NCI-H82 (cell line): ENCODE data around the gene CCL8.
"Not testable (repeated sequence)": the region's sequence is repeated elsewhere in the genome, so short reads cannot be mapped to it uniquely, and the experiment has no call there.

Source experiments
- DNase-seq: peaks from one replicate; lab custom pipeline; 2025; lab: John Stamatoyannopoulos, UW

The CCL8 gene

DNA sequence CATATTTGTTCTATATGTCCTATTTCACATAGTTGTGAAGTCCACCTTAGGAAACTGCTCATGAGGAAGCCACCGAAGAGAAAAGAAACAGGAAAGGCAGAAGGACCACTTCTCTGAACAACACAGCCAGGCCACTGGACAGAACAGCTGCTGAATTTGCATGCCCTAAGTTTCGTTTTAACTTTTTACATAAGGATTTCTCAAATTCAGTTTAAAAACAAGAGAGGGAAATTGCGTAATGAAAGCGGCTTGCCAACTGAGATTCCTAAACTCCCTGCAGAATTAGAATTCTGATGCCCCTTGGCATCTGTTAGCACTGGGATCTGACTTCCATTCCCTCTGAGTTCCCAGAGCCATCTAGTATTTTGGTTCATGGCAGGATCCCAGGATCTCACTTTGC is 5.0 kb upstream of the CCL8 start:
- no peak for DNase-seq

DNA sequence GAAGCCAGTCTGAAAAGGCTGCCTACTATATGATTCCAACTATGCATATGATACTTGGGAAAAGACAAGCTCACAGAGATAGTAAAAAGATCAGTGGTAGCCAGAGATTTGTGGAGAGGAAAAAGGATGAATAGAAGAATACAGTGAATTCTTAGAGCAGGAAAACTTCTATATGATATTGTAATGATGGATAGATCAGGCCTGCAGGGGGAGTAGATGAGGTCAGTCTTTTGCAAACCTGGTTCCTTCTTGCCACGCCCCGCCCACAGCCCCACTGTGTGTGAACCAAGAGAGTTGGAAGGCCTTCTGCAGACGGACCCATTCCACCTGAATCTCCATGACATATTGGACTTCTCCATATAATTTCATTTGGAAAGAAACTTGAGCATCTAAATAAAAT is 761 bp upstream of the CCL8 start:
- peak; percentile 49 for DNase-seq

DNA sequence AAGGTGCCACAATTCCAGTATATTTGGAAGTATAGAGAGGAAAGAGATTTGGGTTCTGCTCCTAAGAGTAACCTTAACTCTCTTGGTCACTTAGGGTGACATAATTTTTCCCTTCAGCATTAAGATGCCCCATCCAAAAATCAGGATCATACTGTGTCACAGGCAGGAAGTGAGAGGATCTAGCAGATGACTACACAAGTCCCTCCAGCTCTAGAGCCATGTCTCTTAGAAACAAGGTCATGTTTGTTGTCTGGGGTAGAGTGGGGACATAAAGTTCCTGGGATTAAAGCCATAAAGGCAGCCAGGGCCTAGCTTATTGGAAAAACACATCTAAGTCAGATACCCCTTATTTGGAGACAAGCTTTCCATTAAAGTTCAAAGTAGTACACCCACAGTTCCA is 2.7 kb downstream of the CCL8 start:
- no peak for DNase-seq

DNA sequence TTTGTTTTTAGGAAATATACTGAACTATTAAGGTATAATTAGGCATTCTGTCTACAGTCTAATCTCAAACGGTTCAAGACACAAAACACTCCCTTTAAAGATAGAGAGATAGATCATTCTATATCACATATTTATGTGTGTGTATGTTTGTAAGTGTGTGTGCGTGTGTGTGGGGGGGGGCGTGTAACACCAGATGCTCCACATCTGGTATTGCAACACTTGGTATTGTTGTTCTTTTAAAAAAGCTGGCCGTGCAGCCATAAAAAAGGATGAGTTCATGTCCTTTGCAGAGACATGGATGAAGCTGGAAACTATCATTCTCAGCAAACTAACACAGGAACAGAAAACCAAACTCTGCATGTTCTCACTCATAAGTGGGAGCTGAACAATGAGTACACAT is 8.3 kb downstream of the CCL8 start:
- not testable (repeated sequence) for DNase-seq

GRCh38 chr17:34337701-34338100 is 18.5 kb downstream of the CCL8 start:
- DNase-seq: no peak

DNA sequence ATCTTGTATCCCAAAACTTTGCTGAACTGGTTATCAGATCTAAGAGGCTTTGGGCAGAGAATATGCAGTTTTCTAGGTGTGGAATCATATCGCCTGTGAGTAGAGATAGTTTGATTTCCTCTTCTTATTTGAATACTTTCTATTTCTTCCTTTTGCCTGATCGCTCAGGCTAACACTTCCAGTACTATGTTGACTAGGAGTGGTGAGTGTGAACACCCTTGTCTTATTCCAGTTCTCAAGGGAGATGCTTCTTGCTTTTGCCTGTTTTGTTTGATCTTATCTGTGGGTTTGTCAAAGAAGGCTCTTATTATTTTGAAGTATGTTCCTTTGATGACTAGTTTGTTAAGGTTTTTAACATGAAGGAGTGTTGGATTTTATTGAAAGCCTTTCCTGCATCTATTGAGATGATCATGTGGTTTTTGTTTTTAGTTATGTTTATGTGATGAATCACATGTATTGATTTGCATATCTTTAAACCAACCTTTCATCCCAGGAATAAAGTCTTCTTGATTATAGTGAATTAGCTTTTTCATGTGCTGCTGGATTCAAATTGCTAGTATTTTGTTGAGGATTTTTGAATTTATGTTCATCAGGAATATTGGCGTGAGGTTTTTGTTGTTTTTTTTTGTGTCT is 20.0 kb downstream of the CCL8 start:
- DNase-seq: no peak

GRCh38 chr17:34341916-34342315 is 22.7 kb downstream of the CCL8 start:
- DNase-seq: no peak

DNA sequence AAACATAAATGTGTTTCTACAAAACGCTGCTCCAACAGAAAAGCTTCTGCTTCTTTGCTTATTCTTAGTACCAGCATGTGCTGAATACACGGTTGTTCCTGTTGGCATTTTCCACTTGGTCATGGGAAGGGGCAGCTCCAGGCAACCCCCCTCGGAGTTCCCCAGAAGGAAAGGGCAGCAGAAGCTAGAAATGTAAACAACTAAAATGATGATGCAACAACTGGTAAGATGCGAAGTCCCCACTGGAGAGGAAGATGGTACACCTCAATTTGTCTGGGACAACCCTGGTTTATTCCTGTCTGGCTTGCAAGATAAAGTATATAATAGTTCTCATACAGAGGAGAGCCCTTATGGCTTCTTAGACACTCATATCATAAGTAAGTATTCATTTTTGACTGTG is 27.8 kb downstream of the CCL8 start:
- DNase-seq: no peak

GRCh38 chr17:34349751-34350150 is 30.5 kb downstream of the CCL8 start:
- no peak for DNase-seq

DNA sequence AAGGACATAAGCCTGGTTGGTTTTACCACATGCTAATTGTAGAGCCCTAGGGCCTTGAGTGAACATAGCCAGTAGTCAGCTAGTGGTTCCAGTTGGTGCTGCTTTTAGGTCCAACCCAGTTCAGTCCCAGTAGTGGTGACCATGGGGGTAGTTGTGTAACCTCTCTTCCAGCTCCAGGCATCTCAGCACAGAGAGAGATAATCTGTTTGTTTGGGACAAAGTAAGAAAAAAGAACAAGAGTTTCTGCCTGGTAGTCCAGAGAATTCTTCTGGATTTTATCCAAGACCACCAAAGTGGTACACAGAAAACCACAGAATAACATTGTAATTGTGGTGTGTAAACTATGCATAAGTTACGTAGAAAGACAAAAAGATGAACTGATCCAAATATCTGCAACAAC is 31.9 kb downstream of the CCL8 start:
- DNase-seq: no peak

- no peak for DNase-seq
Measured at GRCh38 chr17:34352191-34352590, 33.0 kb downstream of the CCL8 start.

GRCh38 chr17:34354637-34355036 is 35.4 kb downstream of the CCL8 start:
- DNase-seq: no peak

- DNase-seq: no peak
Measured at GRCh38 chr17:34356194-34356593, 37.0 kb downstream of the CCL8 start, which contains the start of gene CCL13. CCL13 (plus strand) TSS chr17:34356480; CDS start chr17:34356527, 47 bp downstream.

- DNase-seq: no peak
Measured at GRCh38 chr17:34357398-34357797, 38.2 kb downstream of the CCL8 start.

DNA sequence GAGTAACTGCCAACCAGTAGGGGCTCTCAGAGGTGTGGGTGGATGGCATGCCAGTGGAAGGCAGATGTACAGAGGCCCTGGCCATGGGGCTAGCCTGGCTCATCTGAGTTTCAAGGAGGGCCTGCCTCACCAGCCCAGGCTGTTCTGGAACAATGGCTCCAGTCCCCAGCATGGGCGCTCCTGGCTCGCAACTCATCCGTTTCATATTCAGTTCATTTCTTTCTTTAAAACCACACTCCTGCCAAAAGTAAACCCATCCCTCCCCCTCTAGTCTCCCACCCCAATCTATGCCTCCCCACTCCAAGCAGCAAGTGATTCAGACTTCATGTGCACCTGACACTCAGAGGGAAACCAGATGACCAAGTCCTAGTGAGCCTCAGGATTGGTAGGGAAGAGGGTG is 39.4 kb downstream of the CCL8 start:
- DNase-seq: no peak

- no peak for DNase-seq
Measured at GRCh38 chr17:34360601-34361270, 41.5 kb downstream of the CCL8 start.

DNA sequence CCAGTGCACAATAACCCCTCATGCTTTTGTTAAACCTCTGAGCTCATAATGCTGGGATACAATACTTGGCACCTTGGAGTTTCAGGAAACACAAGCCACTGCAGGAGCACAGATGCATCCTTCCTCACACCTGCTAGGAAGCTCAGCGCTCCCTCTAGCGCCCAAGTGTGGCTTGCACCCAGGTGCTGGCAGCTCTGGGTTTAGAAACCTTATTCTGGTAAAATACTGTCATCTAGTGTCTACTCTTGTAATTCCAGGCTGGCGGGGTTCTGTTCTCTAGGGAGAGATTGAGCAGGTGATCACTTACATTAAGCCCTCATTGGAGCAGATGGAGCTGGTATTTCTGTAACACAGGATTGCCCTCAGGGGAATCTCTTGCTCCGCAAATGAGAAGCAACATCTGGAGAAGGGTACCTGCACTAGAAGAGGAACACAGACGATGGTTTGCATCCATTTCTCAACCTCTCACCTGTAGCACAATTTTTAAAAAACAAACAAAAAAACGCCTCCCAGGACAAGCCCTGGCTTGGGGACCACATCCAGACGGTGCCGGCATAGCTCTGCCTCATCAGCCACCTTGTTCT is 42.3 kb downstream of the CCL8 start:
- DNase-seq: peak; percentile 98

- DNase-seq: no peak
Measured at GRCh38 chr17:34363183-34363661, 44.0 kb downstream of the CCL8 start, which contains the start of gene CCL1. CCL1 (minus strand) TSS chr17:34363233; CDS start chr17:34363161, 72 bp downstream.

GRCh38 chr17:34364751-34365150 is 45.5 kb downstream of the CCL8 start:
- no peak for DNase-seq

DNA sequence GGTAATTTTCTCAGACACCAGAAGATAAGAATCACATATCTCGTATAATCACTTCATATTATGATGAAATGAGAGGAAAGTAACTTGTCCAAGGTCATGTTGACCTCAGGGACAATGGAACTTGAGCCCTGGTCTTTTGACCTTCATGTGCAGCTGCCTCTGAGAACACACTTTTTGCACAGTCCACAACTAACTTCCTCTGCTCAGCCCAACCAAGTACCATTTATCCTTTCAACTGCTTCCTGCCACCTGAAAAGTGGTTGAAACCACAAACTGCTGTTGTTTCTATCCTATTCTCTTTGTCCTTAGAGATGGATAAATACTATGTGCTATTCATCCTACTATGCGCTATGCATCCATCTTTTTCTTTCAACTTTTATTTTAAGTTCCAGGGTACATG is 46.1 kb downstream of the CCL8 start:
- DNase-seq: no peak

GRCh38 chr17:34366010-34366409 is 46.8 kb downstream of the CCL8 start:
- no peak for DNase-seq

DNA sequence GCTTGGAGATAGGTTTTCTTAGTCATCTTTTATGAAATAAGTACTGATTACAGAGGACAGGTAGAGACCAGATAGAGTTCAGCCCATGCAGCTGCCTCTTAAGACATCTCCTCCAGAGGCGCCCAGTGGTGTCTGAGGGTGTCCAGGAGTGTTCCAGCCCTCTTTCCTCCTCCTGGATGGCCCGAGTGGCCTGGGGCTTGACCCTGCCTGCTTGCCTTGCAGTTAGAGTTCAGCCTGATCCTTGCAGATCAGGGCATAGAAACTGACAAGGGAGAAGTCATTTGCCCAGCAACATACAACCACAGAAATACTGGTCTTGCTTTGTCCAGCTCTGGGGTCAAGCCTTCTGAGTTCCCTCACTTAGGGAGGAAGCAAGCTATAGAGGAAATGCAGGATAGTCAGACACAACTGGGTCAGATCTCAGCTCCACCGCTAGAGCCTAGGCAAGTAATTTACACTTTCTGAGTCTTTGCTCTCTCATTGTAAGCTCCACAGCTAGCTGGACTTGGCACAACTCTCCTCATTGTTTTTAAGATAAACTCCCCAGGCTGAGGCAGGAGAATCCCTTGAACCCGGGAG is 47.4 kb downstream of the CCL8 start:
- DNase-seq: no peak
